Fibroblast of villous mesenchyme (primary cell): ENCODE data around the gene PRSS48. TPM values are rescaled to one million over a fixed set of nuclear protein-coding genes. Genes with fewer than 3 reads are reported as not detected.

Experiments used
- DNase-seq: peaks from one replicate; pipeline ENCODE4 v3.0.0-alpha.2; 2010; ENCODE audit warnings: low read depth
- H3K4me3 ChIP-seq: 2 replicates; pipeline ENCODE4 v1.5.1; 2011; ENCODE audit warnings: low read depth, mild to moderate bottlenecking, low read length
- CTCF ChIP-seq: IDR thresholded peaks from 2 replicates; pipeline ENCODE4 v1.5.1; 2012; ENCODE audit warnings: low read depth, mild to moderate bottlenecking, low read length; ENCODE audit not compliant: insufficient read depth
- total RNA-seq: library from RNA; depleted of rRNA; stranded (reverse); fragments of >200 nt; gene quantifications from 2 replicates; pipeline ENCODE4 v1.2.3, GENCODE V29; 2012

The PRSS48 gene
- total RNA-seq, 1 donor = not detected

- H3K4me3 ChIP-seq = no peak overlapping the region
- no peak for DNase-seq
- no peak for TF ChIP-seq CTCF
Measured at GRCh38 chr4:151323667-151324066, 46.7 kb downstream of the PRSS48 start.

- peak overlapping the region; percentile 68 for H3K4me3 ChIP-seq
- DNase-seq = no peak
- no peak for TF ChIP-seq CTCF
Measured at GRCh38 chr4:151324124-151324751, 47.3 kb downstream of the PRSS48 start.

- TF ChIP-seq CTCF = no peak
- peak overlapping the region; percentile 68 for H3K4me3 ChIP-seq
- DNase-seq = peak; percentile 27
Measured at GRCh38 chr4:151324752-151325110, 47.8 kb downstream of the PRSS48 start.

GRCh38 chr4:151325111-151325948, 48.4 kb downstream of the PRSS48 start, which contains the start of gene SH3D19:
Gene SH3D19 (minus strand): TSS chr4:151325605. CDS start chr4:151325352, 253 bp downstream.
- H3K4me3 ChIP-seq = peak within 1 kb of the TSS; percentile 68
- peak; percentile 45 for DNase-seq
- no peak for TF ChIP-seq CTCF

GRCh38 chr4:151325949-151326246, 48.9 kb downstream of the PRSS48 start:
- TF ChIP-seq CTCF = no peak
- DNase-seq = no peak

GRCh38 chr4:151329217-151330007, 52.5 kb downstream of the PRSS48 start:
- DNase-seq = no peak
- no peak for TF ChIP-seq CTCF
- H3K4me3 ChIP-seq = no peak overlapping the region

More at GRCh38 chr4:151325949-151326246, 48.9 kb downstream of the PRSS48 start:
- H3K4me3 ChIP-seq = peak overlapping the region; percentile 68
